ENCODE measurements around the gene SNX5.

SNX5 gene

GRCh38 chr20:17958373-17959256 lies 10.0 kb downstream of the SNX5 start:
- peak; percentile 95 for DNase-seq

- no peak for DNase-seq
These were observed 10.9 kb downstream of the SNX5 start for GRCh38 chr20:17957505-17958363.

GRCh38 chr20:17956099-17956685 lies 12.4 kb downstream of the SNX5 start:
- DNase-seq, result no peak

- peak; percentile 78 for DNase-seq
These were observed 13.3 kb downstream of the SNX5 start for GRCh38 chr20:17955302-17955701.

- DNase-seq, result no peak
These were observed 14.7 kb downstream of the SNX5 start for GRCh38 chr20:17953935-17954334.

GRCh38 chr20:17952692-17953684 lies 15.6 kb downstream of the SNX5 start:
- no peak for DNase-seq

GRCh38 chr20:17951323-17951722 lies 17.3 kb downstream of the SNX5 start:
- no peak for DNase-seq

DNA sequence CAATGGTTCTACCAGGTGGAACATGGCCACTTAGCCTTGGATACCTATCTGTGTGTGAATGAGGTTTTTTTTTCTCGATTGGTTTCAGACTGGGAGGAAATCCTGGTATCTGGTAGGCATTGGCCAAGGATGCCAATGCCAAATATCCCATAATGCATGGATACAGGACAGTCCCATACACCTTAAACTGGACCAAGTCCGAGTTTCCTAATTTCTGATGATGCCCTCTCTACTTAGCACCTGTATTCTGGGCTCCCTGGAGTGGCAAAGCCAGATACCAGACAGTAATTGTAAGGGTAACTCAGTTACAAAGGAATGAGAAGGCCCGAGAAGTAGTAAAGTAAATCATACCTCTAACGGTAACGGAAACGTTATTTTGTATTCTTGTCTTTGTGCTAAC lies 17.9 kb downstream of the SNX5 start:
- DNase-seq, result no peak

DNA sequence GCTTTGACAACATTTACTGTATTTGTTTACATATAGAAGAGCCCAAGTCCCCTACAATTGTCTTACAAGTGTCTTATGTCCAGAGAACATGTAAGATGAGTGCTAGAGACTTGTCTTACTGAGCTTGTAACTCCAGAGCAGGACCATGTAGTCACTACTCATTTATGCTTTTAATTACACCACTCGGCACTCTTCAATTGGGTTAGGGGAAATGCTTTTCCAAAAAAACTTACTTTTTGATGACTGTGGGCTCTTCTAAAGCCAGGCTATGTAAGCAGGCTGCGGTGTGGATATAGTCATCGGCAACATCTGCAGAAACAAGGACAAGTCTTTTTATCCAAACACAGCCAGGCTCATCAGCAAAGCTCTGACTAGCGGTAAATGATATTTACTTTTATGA lies 18.7 kb downstream of the SNX5 start:
- DNase-seq, result no peak

- DNase-seq, result no peak
These were observed 20.2 kb downstream of the SNX5 start for GRCh38 chr20:17948442-17948841.

DNA sequence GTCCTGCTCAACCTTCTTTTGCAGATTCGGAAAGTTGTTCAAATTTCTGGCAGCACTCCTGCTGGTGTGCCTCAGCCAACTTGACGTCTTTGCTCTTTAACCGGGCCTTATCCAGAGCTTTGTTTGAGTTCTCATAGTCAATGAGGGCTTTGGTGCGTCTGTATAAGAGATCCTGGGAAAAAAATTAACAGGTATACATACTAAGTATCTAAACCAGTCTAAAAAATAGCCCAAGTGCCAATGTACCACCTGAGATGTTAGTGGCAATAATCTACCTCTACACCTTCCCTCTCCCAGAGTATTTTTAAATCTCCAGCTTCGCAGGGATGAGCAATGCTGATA lies 21.1 kb downstream of the SNX5 start:
- no peak for DNase-seq

DNA sequence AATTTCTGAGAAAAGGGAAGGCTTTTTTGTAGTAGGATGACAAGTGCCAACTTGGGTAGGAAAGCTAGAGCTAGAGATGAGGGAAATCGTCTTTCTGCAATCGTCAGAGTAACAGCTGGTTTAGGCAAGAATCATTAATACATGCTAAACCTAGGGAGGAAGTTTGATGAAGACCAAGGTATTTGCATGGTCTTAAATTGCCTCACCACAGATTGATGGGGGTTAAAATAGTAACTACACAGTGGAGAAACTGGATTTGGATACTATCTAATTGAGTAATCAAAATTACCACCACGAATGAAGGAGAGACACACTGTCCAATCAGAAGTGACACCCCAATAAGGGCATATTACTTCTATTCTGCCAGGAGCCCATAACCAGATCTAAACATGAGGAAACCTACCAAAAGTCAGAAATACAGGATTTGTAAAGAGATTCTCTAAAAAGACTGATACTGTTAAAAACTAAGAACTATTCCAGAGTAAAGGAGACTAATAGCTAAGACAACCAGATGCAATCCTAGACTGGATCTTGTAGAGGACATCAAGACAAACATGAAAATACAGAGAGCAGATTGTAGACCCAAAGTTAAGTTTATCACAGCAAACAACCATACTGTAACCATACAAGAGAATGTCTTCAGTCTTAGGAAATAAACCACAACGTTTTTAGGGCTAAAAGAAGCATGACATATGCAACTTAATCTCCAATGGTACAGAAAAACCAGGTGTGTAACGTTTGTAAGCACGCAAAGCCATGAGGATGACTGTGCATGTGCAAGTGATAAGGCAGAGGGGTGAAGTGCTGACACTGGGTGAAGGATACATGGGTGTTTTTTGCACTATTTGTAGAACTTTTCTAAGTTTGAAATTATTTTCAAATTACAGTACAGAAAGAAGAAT lies 21.8 kb downstream of the SNX5 start:
- DNase-seq, result no peak

GRCh38 chr20:17946040-17946439 lies 22.6 kb downstream of the SNX5 start:
- no peak for DNase-seq

- no peak for DNase-seq
These were observed 23.6 kb downstream of the SNX5 start for GRCh38 chr20:17944854-17945474.

GRCh38 chr20:17943343-17943742 lies 25.3 kb downstream of the SNX5 start:
- DNase-seq, result no peak

- no peak for DNase-seq
These were observed 26.8 kb downstream of the SNX5 start for GRCh38 chr20:17941826-17942196.

GRCh38 chr20:17941087-17941825 lies 27.3 kb downstream of the SNX5 start:
- DNase-seq, result no peak

GRCh38 chr20:17940224-17940971 lies 28.2 kb downstream of the SNX5 start:
- peak; percentile 55 for DNase-seq

DNA sequence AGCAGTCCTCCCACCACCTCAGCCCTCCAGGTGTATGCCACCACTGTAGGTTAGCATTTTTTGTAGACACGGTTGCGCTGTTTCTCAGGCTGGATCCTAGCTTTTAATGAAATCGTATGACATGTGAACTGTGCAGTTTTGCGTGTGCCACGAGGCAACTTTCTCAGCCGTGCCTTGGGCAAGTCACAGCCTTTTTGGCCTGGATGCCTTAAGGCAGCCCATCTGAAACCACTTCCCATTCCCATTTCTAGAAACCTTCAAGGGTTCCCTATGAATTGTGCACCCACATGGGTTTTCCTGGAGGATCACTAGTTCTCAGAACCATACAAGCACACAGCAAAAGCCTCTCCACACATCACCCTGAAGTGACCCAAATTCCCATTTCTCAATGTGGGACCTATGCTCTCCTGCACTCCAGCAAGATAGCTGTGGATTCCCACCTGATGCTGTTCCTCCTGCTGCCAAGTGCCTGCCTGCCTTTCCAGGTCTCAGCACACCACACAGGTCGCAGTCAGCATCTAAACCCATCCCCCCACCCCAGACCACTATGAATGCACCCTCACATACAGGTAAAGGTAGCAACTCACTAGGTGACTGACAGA lies 28.9 kb downstream of the SNX5 start:
- peak; percentile 66 for DNase-seq
